ENCODE data around the gene CNOT8.
"Not testable (repeated sequence)": the region's sequence is repeated elsewhere in the genome, so short reads cannot be mapped to it uniquely, and the experiment has no call there.

The CNOT8 gene

DNA sequence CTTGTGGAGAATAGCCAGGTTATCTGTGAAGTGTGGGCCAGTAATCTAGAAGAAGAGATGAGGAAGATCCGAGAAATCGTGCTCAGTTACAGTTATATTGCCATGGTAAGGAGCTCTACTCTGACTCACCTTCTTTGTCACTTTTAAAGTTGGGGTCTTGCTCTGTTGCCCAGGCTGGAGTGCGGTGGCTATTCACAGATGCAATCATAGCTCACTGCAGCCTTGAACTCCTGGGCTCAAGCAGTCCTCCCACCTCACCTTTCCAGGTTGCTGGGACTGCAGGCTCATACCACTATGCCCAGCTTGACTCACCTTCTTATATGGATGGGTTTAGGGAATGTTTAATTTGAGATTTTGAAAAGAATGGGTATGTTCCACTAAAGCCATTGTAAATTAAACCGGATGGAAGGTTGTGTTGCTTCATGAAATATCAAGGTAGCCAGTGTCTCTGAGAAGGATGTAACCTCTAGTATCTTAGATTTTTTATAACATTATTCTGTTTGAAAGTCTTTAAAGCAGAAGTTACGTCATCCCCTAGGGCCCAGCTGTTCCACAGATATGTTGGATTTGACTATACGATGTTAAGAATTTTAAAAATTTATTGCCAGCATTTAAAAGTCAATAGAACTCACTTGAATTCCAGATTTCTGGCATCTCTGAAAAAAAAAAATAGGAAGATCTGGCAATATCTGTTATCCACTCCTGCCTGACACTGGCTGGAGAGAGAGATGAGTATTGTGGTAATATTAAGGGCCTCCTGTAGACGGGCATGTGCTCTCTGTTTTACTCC, 5.1 kb downstream of the CNOT8 start:
- no peak for DNase-seq

DNA sequence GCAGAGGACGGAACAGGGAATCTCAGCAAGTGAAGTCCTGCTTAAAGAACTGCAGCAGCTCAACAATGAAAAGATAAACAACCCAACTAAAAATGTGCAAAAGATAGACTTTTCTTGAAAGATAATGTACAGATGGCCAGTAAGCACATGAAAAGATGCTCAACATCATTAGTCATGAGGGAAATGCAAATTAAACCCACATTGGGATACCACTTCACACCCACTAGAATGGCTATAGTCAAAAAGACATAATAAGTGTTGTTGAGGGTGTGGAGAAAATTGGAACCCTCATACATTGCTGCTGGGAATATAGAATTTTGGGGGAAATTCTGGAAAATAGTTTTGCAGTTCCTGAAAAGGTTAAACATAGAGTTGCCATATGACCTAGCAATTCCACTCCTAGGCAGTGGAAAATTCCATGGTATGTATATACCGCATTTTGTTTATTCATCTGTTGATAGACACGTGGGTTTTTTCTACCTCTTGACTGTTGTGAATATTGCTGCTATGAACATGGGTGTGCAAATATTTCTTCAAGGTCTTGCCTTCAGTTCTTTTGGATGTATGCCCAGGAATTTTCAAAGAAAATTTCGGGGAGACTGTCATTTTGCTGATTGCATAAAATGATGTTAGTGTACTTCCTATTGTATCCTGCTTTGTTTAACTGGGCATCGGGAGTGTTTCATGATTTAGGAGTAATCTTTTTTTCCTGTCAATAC, 7.2 kb downstream of the CNOT8 start:
- DNase-seq = no peak

DNA sequence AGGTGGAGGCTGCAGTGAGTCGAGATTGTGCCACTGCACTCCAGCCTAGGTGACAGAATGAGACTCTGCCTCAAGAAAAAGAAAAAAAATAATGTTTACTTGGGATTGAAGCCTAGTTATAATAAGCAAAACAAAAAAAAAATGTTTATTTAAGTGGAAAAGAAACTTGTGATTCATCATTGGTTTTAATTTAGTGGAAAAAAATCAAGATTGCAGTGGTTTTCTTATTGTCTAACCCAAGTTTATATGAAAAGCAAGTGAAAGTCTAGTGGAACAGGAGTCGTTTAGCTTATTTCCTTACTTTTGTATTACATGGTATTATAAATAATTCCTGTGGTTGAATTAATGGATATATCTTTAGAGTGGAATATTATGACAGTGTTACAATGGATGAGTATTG, 8.4 kb downstream of the CNOT8 start:
- no peak for DNase-seq

DNA sequence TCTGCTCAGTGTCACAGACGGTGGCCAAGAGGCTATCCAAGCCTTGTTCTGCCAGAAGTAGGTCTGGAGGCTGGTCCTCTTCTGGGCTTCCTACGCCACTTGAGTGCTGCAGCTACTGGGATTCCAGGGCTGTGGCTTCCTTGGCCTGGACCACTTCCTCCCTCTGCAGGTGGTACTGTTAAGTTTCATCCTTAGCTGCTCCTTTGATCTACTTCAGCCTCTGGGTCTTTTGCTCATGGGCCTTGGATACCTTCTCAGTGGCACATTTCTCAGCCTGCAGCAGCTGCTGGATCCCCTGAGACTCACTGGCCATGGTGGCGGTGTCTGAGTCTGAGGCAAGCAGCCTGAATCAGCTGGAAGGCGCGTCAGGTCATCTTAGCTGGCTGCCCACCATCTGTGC, 10.3 kb downstream of the CNOT8 start:
- DNase-seq = no peak

DNA sequence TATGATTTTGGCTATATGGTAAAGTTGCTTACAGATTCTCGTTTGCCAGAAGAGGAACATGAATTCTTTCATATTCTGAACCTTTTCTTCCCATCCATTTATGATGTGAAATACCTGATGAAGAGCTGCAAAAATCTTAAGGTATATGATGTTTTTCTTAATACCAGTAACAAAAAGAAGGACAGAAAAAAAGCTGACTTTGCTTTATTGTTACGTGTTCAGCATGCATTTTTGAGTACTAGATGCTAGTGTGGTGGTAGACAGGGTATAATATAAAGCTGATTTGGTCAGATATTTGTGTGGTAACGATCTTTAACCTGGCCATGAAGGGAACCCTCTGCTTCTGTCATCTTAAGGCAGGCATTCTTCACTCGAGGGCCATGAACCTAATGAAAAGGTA, 13.3 kb downstream of the CNOT8 start:
- DNase-seq = no peak

GRCh38 chr5:154873791-154874331, 15.4 kb downstream of the CNOT8 start:
- DNase-seq = no peak

GRCh38 chr5:154878642-154879335, 20.4 kb downstream of the CNOT8 start:
- no peak for DNase-seq

DNA sequence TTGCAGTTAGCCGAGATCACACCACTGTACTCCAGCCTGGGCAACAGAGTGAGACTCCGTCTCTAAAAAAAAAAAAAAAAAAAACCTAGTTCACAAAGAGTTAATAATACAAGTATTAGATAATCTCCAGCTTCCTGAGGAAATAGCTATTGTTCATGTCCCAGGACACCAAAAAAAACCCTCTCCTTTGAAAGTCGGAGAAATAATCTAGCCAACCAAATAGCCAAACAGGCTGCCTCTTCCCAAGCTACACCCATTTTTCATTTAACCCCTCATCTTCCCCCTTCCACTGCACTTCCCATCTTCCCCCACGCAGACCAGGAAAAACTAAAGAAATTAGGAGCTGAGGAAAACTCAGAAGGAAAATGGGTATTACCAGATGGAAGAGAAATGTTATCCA, 23.6 kb downstream of the CNOT8 start:
- DNase-seq = no peak

GRCh38 chr5:154884424-154884823, 26.0 kb downstream of the CNOT8 start:
- DNase-seq = no peak

- DNase-seq = no peak
Observed at GRCh38 chr5:154885439-154885838, 27.0 kb downstream of the CNOT8 start.

- no peak for DNase-seq
Observed at GRCh38 chr5:154892369-154892771, 33.9 kb downstream of the CNOT8 start.

- no peak for DNase-seq
Observed at GRCh38 chr5:154893381-154893780, 35.0 kb downstream of the CNOT8 start.

DNA sequence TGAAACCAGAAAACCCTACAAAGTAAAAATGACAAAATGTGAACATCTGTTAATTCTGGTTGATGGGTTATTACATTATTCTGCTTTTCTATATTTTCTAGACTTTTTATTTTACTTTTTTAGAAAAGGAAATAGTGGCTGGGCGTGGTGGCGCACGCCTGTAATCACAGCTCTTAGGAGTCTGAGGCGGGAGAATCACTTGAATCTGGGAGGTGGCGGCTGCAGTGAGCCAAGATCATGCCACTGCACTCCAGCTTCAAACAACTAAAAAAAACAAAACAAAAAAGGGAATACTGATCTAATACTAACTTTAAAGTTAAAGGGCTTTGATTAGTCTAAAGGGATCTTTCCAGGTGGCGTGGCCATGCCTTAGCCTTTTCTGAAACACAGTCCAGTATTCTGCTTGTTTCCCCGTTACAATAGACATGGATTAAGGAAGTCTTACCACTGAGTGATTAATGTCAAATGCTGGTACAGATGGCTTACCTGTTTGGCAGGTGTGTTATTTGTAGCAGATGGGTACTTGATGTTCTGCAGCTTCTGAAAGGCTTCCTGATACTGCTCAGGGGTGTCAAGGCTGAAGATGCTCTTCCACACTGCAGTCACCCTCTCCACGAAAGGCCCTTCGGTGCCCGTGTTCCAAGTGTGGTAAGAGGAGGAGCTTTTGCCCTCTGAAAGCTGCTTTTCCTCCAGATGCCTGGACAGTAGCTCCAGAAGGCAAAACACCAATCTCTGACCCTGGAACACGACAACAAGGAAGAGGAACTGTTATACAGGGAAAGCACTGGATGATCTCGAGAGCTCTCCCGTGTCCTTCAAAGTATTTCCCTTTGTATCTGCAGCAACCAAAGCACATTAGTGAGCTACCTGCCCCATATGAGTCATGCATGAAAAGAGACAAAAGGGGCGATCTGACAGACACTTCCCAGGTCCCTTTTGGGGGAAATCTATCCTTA, 37.5 kb downstream of the CNOT8 start:
- DNase-seq = no peak

- no peak for DNase-seq
Observed at GRCh38 chr5:154896562-154897165, 38.2 kb downstream of the CNOT8 start.

DNA sequence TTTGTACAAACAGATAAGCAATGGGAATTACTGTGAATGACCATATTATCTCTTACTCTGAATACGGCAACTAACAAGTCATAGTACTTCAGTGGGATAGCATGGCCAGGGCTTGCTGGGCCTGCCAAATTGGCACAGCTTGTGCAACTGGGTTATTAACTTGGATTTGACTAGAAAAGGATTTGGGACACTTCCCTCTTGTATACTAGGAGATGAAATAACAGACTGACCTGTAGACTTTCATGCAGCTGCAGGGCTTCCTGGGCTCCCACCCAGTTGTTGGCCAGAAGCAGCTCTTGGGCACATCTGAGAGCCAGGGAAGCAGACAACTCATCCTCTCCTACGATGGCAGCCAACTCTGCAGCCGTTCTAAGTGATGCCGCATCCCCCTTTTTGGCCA, 39.8 kb downstream of the CNOT8 start:
- DNase-seq = peak in 8 of 56 donors; percentile 0 to 26 (median 8)

DNA sequence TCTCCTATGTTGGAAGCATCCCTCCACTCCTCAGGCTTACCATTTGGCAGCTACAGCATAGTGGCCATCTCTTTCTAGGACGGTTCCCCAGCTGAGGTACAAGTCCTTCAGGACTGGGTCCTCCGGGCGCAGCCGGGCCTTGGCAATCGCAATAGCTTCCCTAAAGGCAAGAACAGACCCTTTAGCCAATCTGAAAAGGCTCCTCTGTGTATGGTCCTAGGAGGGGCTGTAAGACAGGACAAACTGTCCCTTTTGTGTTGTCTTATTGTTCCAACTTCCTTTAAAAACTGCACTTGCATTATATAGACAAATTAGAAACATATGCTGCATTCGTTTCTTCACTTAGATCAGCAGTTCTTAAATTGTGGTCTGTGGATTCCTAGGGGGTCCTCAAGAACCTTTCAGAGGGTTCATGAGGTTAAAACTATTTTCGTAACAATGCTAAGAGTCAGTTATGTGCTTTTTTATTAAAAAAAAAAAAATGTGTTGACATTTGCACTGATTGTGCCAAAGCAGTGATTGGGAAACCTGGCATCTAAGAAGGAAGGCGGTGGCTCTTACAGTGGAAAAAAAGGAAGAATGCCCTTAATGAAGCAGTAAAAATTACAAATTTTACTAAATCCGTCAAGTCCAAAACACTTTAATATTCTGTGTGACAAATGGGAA, 40.9 kb downstream of the CNOT8 start:
- no peak for DNase-seq

GRCh38 chr5:154900066-154900465, 41.6 kb downstream of the CNOT8 start:
- DNase-seq = no peak

DNA sequence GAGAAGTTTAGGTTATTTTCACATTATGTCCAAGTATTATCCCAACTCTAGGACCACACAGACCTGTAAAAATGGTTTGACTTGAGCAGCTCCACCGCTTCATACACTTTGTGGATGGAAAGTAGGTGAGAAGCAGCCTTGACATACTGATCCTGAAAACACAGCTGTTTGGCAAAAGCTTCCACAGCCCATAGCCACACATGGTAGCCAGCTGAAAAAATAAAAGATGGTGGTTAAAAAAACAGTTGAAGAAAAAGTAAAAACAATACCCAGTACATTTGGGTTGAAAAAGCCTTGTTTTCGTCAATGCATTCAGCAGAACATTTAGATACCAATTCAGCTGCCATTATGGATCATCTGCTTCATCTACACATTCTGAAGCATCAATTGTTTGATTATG, 42.8 kb downstream of the CNOT8 start:
- no peak for DNase-seq

GRCh38 chr5:154901913-154902312, 43.5 kb downstream of the CNOT8 start:
- DNase-seq = no peak

DNA sequence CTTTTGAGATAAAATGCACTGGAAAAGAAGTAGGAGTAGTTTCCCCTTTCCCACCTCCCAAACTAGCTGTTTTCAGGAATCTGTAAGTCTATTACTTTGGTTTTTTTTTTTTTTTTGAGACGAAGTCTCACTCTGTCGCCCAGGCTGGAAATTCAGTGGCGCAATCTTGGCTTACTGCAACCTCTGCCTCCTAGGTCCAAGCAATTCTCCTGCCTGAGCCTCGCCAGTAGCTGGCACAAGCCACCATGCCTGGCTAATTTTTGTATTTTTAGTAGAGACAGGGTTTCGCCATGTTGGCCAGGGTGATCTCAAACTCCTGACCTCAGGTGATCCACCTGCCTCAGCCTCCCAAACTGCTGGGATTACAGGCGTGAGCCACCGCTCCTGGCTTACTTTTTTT, 47.2 kb downstream of the CNOT8 start:
- not testable (repeated sequence) for DNase-seq

All from nucleus accumbens (tissue), 56 donors.